Sigmoid colon (tissue), 7 donors: ENCODE measurements around the gene ZNF674. TPM values are rescaled to one million over a fixed set of nuclear protein-coding genes. Genes with fewer than 3 reads are reported as not detected.

Experiments
- DNase-seq: peaks from one replicate; pipeline ENCODE4 v3.0.0-alpha.2; 2019
- H3K27ac ChIP-seq, 4 donors: fragments of 200-600 bp; sonication (generic); one replicate each; pipeline ENCODE4 v1.5.1; 2016 to 2019; ENCODE audit warnings: mild to moderate bottlenecking in 1 of 4
- H3K27me3 ChIP-seq, 3 donors: fragments of 200-600 bp; sonication (generic); one replicate each; pipeline ENCODE4 v1.5.1; 2019; ENCODE audit warnings: mild to moderate bottlenecking in 1 of 3
- H3K36me3 ChIP-seq, 4 donors: fragments of 200-600 bp; sonication (generic); one replicate each; pipeline ENCODE4 v1.5.1; 2016 to 2019
- H3K4me1 ChIP-seq, 4 donors: fragments of 200-600 bp; sonication (generic); one replicate each; pipeline ENCODE4 v1.5.1; 2017 to 2019
- H3K4me3 ChIP-seq, 4 donors: fragments of 200-600 bp; sonication (generic); one replicate each; pipeline ENCODE4 v1.5.1; 2017 to 2019; ENCODE audit warnings: mild to moderate bottlenecking in 2 of 4, moderate library complexity in 1 of 4
- H3K9me3 ChIP-seq, 4 donors: fragments of 200-600 bp in 3 of 4; sonication (generic) in 3 of 4; one replicate each; pipeline versions ENCODE4 v1.5.1 to v1.6.1; 2013 to 2019
- EP300 ChIP-seq, 4 donors: sonication (generic); formaldehyde crosslinking; IDR thresholded peaks; one replicate each; pipeline ENCODE4 v1.6.1; 2017; ENCODE audit warnings: antibody characterized with exemption in 4 of 4
- POLR2A ChIP-seq, 2 donors: fragments of 450-650 bp; IDR thresholded peaks; one replicate each; pipeline ENCODE4 v1.6.1; 2016; ENCODE audit warnings: antibody characterized with exemption in 2 of 2, mild to moderate bottlenecking in 2 of 2, moderate library complexity in 2 of 2
- POLR2AphosphoS5 ChIP-seq, 4 donors: sonication (generic); formaldehyde crosslinking; IDR thresholded peaks; one replicate each; pipeline ENCODE4 v1.6.1; 2017; ENCODE audit warnings: antibody characterized with exemption in 4 of 4
- WGBS, 2 donors: extraction: QIAGEN DNeasy Blood & Tissue Kit; methylation state at CpG; one replicate each; pipeline ENCODE4 v1.1.7; 2013; 5-methylcytosine and 5-hydroxymethylcytosine counted together
- intact Hi-C: fragments of 100-400 bp; cut with DNase I; formaldehyde crosslinking; loops from one replicate; pipeline ENCODE4 v1.15.1; 2023
- polyA plus RNA-seq, 3 donors: library from polyadenylated mRNA; stranded (reverse); fragments of 200-250 nt; gene quantifications; one replicate each; pipeline ENCODE4 v1.2.3, GENCODE V29; 2013
- total RNA-seq, 4 donors: library from RNA; depleted of rRNA; stranded (reverse); fragments of >200 nt; gene quantifications; one replicate each; pipeline ENCODE4 v1.1.0, GENCODE V29; 2016
- TF ChIP-seq, protein P1 (sequence below), 4 experiments: fragments of 450-650 bp in 3 of 4; fragments of 200-600 bp in 1 of 4; IDR thresholded peaks; one replicate each; pipeline ENCODE4 v1.5.1; 2016 to 2019; ENCODE audit warnings: antibody characterized with exemption in 4 of 4, mild to moderate bottlenecking in 3 of 4, moderate library complexity in 2 of 4
- donor health status: healthy with polysubstance abuse.
- donor health status: Bipolar disorder and iron deficiency.
- donor health status: healthy.

ZNF674 gene
- total and polyA plus RNA-seq, 7 donors = 1.2 to 9.1 (median 3.0) TPM

DNA sequence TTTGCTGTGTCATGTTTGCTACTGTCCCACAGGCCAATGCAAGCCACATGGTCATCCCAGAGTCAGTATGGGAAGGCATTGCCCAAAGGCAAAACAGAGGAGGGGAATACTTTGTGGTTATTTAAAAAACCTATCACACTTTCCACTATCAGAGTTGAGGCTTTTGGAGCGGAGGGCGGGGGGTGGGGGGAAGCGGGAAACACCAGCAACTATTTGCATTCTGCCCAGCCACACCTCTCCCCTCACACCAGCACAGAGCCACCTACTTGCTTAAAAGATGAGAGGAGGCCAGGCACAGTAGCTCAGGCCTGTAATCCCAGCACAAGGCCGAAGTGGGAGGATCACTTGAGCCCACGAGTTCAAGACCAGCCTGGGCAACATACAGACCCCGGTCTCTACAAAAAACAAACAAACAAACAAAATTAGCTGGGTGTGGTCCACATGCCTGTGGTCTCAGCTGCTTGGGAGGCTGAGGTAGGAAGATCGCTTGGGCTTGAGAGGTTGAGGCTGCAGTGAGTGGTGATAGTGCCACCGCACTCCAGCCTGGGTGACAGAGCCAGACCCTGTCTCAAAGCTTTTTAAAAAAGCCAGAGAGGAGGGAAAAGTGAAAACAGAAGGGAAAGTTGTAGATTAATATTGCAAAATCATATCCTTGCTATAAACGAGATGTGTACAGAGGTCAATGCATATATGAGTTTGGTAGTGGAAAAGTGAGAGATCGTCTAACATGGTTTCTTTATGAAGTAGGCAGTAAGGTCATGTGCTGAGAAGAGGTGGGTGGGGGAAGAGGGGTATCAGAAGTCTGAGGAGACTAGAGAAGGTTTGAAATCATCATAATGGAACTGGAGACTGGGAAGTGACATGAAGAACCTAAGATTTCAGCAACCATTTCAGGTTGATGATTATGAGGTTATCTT is 26.5 kb upstream of the ZNF674 start:
- H3K4me1 ChIP-seq = peaks cover 0 to 13% (median 7%) of the 10 kb centered on the region in 4 donors
- no peak overlapping the region for H3K4me3 ChIP-seq
- 80 to 81% methylated on average over 10 of the region's 10 CpGs for WGBS, 2 donors
- TF ChIP-seq POLR2A (IDR thresholded peaks at IDR 0.05) = no peak
- no peak for TF ChIP-seq EP300 (IDR thresholded peaks at IDR 0.05)
- TF ChIP-seq, protein P1, sequence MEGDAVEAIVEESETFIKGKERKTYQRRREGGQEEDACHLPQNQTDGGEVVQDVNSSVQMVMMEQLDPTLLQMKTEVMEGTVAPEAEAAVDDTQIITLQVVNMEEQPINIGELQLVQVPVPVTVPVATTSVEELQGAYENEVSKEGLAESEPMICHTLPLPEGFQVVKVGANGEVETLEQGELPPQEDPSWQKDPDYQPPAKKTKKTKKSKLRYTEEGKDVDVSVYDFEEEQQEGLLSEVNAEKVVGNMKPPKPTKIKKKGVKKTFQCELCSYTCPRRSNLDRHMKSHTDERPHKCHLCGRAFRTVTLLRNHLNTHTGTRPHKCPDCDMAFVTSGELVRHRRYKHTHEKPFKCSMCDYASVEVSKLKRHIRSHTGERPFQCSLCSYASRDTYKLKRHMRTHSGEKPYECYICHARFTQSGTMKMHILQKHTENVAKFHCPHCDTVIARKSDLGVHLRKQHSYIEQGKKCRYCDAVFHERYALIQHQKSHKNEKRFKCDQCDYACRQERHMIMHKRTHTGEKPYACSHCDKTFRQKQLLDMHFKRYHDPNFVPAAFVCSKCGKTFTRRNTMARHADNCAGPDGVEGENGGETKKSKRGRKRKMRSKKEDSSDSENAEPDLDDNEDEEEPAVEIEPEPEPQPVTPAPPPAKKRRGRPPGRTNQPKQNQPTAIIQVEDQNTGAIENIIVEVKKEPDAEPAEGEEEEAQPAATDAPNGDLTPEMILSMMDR (IDR thresholded peaks at IDR 0.05) = no peak
- TF ChIP-seq POLR2AphosphoS5 (IDR thresholded peaks at IDR 0.05) = no peak
- intact Hi-C loops = no loop called here
- no peak overlapping the region for H3K27ac ChIP-seq
- DNase-seq = no peak
- no peaks in the 10 kb centered on the region for H3K9me3 ChIP-seq
- no peaks in the 10 kb centered on the region for H3K36me3 ChIP-seq
- H3K27me3 ChIP-seq = peaks cover 0 to 8% (median 0%) of the 10 kb centered on the region in 3 donors

DNA sequence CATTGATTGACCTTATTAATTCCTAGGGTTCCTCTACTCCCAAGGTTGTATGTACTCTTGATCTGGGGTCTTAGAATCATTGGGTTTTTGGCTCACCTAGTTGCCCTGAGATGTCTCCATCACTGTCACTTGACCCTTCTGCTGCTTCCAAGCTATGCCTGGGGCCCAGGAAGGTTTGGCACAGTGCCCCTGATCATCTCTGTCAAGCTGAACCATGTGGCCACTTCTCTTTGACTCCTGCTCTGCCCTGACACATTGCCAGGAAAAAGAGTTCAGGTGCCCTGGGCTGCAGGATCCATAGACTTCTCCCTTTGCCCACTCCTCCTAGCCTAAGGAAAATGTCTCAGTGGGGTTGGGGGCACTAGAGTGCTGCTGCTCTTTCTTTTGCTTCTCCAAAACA is 24.4 kb upstream of the ZNF674 start:
- H3K36me3 ChIP-seq = no peaks in the 10 kb centered on the region
- H3K4me3 ChIP-seq = no peak overlapping the region
- peaks cover 0 to 5% (median 2%) of the 10 kb centered on the region in 4 donors for H3K4me1 ChIP-seq
- TF ChIP-seq EP300 (IDR thresholded peaks at IDR 0.05) (no peak), POLR2A (IDR thresholded peaks at IDR 0.05) (no peak)
- TF ChIP-seq, protein P1 (IDR thresholded peaks at IDR 0.05) = no peak
- intact Hi-C loops = no loop called here
- DNase-seq = no peak
- H3K27me3 ChIP-seq = no peaks in the 10 kb centered on the region
- no peak overlapping the region for H3K27ac ChIP-seq
- H3K9me3 ChIP-seq = no peaks in the 10 kb centered on the region

DNA sequence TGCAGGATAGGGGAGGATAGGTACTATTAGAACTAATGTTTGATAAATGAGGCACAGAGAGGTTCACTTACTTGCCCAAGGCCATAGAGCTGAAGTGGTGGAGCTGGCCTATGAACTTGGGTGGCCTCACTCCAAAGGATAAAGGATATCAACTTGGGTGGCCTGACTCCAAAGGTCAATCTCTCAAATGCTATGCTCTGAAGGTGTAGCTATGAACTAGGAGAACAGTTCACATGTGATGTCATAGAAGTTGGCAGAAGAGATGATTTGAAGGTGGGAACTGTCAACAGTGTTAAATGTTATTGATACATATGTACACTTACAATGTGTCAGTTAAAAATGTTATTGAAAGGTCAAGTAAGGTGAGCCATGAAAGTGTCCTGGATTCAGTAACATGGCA is 22.2 kb upstream of the ZNF674 start:
- intact Hi-C loops = no loop called here
- Histone ChIP-seq H3K27ac (no peak overlapping the region), H3K4me3 (no peak overlapping the region), H3K9me3 (no peaks in the 10 kb centered on the region), H3K4me1 (no peaks in the 10 kb centered on the region), H3K36me3 (no peaks in the 10 kb centered on the region), H3K27me3 (no peaks in the 10 kb centered on the region)
- no peak for TF ChIP-seq POLR2AphosphoS5 (IDR thresholded peaks at IDR 0.05)
- no peak for TF ChIP-seq EP300 (IDR thresholded peaks at IDR 0.05)
- TF ChIP-seq POLR2A (IDR thresholded peaks at IDR 0.05) = no peak
- no peak for DNase-seq

DNA sequence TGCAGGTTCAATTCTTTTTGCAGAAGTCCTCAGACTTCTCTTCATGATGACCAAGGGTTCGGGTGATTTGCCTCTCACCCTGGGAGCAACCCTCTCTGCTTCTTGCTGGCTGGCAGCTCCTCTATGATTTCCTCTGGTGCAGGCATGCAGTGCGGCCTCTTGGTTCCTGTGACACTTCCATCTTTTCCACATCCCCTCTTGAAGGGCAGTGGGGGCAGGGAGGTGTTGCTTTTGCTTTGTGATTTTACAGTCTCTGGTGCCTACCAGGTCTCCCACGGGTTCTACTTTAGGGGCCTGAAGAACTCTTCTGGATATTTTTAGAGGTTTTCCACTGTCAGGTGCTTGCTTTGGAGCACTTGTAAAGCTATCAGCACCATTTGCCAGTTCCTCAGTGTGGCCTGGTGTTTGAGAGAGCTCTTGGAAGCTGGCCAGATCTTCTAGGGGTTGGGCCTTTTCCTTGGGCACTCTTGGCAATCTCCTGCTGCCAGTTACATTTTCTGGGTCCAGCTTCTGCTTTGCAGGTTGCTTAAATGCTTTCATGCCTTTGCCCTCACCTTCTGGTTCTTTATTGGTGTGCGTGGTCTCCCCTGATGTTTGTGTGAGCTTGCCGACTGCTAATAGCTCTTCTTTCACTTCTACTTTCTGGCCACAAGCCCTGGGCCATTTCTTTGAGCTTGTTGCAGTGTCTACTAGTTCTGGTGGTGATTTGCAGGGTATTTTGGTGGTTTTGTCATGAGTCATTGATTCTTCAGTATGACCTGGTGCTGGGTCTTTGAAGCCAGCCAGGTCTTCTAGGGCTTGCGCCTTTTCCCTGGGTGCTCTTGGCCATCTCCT is 16.8 kb upstream of the ZNF674 start:
- Histone ChIP-seq H3K27me3 (no peaks in the 10 kb centered on the region), H3K9me3 (no peaks in the 10 kb centered on the region), H3K4me1 (no peaks in the 10 kb centered on the region), H3K36me3 (no peaks in the 10 kb centered on the region), H3K27ac (peak overlapping the region in 2 of 4 donors; percentile 22 to 23), H3K4me3 (no peak overlapping the region)
- intact Hi-C loops = no loop called here
- TF ChIP-seq POLR2AphosphoS5 (IDR thresholded peaks at IDR 0.05) (no peak), EP300 (IDR thresholded peaks at IDR 0.05) (no peak), POLR2A (IDR thresholded peaks at IDR 0.05) (no peak)
- TF ChIP-seq, protein P1 (IDR thresholded peaks at IDR 0.05) = no peak
- 58 to 66% methylated on average over 6 of the region's 6 CpGs for WGBS, 2 donors
- no peak for DNase-seq

DNA sequence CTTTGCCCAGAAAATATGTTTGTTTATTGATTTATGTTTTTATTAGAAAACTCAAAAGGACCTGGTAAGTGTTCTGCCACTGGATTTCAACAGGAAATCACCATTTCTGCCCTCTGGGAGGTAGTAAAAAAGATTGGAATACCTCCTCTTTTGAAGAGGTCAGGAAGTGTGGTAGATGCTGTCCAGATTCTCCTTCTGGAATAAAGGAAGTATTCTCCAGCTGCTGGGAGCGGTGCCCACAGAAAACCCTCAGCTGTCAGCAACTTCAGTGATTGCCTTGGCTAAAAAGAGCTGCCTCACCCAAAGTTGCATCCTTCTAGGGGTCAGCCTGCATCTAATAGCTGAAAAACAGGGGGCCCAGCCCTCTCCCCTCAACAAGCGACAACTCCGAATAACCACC is 13.8 kb upstream of the ZNF674 start:
- no peak for DNase-seq
- Histone ChIP-seq H3K9me3 (no peaks in the 10 kb centered on the region), H3K27me3 (no peaks in the 10 kb centered on the region), H3K36me3 (no peaks in the 10 kb centered on the region), H3K4me3 (no peak overlapping the region), H3K27ac (no peak overlapping the region), H3K4me1 (no peaks in the 10 kb centered on the region)
- 90 to 98% methylated on average over 3 of the region's 3 CpGs for WGBS, 2 donors
- intact Hi-C loops = loop anchor here (10.0 kb wide), 1 partner anchor 126 kb away; no protein-coding TSS in a partner anchor
- TF ChIP-seq POLR2AphosphoS5 (IDR thresholded peaks at IDR 0.05) (no peak), POLR2A (IDR thresholded peaks at IDR 0.05) (no peak), EP300 (IDR thresholded peaks at IDR 0.05) (no peak)
- TF ChIP-seq, protein P1 (IDR thresholded peaks at IDR 0.05) = no peak
